Neuronal stem cell (in vitro differentiated cells): Measurements from ENCODE around the gene WDR88.

ENCODE experiments used
- DNase-seq: peaks from one replicate; pipeline ENCODE4 v3.0.0-alpha.2; 2013; ENCODE audit warnings: low spot score
- H2AFZ ChIP-seq: one replicate; pipeline ENCODE4 v1.6.1; 2013; ENCODE audit warnings: mild to moderate bottlenecking, low read length, inconsistent platforms
- H2AK5ac ChIP-seq: 2 replicates; pipeline ENCODE4 v1.6.1; 2013; ENCODE audit warnings: low read depth, mild to moderate bottlenecking, inconsistent platforms, low read length, moderate library complexity, mixed read lengths
- H2BK120ac ChIP-seq: 2 replicates; pipeline ENCODE4 v1.6.1; 2013; ENCODE audit warnings: low read depth, mild to moderate bottlenecking, inconsistent platforms, low read length, moderate library complexity, mixed read lengths
- H2BK12ac ChIP-seq: one replicate; pipeline ENCODE4 v1.6.1; 2013; ENCODE audit warnings: low read length, inconsistent platforms
- H2BK15ac ChIP-seq: 2 replicates; pipeline ENCODE4 v1.6.1; 2013; ENCODE audit warnings: mild to moderate bottlenecking, low read length, inconsistent platforms, mixed read lengths
- H2BK5ac ChIP-seq: one replicate; pipeline ENCODE4 v1.6.1; 2013; ENCODE audit warnings: inconsistent platforms, mild to moderate bottlenecking, low read length, moderate library complexity
- H3K14ac ChIP-seq: one replicate; pipeline ENCODE4 v1.6.1; 2013; ENCODE audit warnings: low read length, inconsistent platforms
- H3K18ac ChIP-seq: 2 replicates; pipeline ENCODE4 v1.6.1; 2013; ENCODE audit warnings: low read length, inconsistent platforms
- H3K23ac ChIP-seq: 2 replicates; pipeline ENCODE4 v1.6.1; 2013; ENCODE audit warnings: low read depth, mild to moderate bottlenecking, mixed read lengths, low read length, inconsistent platforms; ENCODE audit not compliant: poor library complexity
- H3K27ac ChIP-seq: replicated peaks from 3 replicates; pipeline ENCODE4 v1.5.1; 2013; ENCODE audit warnings: low read length, inconsistent platforms
- H3K27me3 ChIP-seq, 3 experiments: 2 replicates each; pipeline ENCODE4 v1.6.1; 2013; ENCODE audit warnings: low read length in 3 of 3, mild to moderate bottlenecking in 2 of 3, inconsistent platforms in 1 of 3, low read depth in 1 of 3, mixed read lengths in 1 of 3, moderate library complexity in 1 of 3; ENCODE audit not compliant: control insufficient read depth in 3 of 3, insufficient read depth in 3 of 3
- H3K36me3 ChIP-seq, 2 donors: replicated peaks in 1 of 2; 2 replicates each; pipeline ENCODE4 v1.6.1; 2013; ENCODE audit warnings: low read length in 2 of 2; ENCODE audit not compliant: control insufficient read depth in 2 of 2, insufficient read depth in 2 of 2
- H3K4ac ChIP-seq: 2 replicates; pipeline ENCODE4 v1.6.1; 2013; ENCODE audit warnings: inconsistent platforms, mild to moderate bottlenecking, low read length, moderate library complexity
- H3K4me1 ChIP-seq, 2 donors: 1 replicate in 1 of 2; 2 replicates in 1 of 2; pipeline ENCODE4 v1.6.1; 2013; ENCODE audit warnings: low read length in 2 of 2, low read depth in 1 of 2; ENCODE audit not compliant: control insufficient read depth in 2 of 2, insufficient read depth in 1 of 2
- H3K4me2 ChIP-seq: one replicate; pipeline ENCODE4 v1.6.1; 2013; ENCODE audit warnings: mild to moderate bottlenecking, low read length, inconsistent platforms; ENCODE audit not compliant: insufficient read depth, poor library complexity, severe bottlenecking
- H3K4me3 ChIP-seq, 2 donors: 2 replicates each; pipeline ENCODE4 v1.5.1; 2013; ENCODE audit warnings: low read length in 2 of 2, mild to moderate bottlenecking in 2 of 2, inconsistent platforms in 1 of 2, moderate library complexity in 1 of 2
- H3K79me1 ChIP-seq: one replicate; pipeline ENCODE4 v1.6.1; 2013; ENCODE audit warnings: low read depth, mild to moderate bottlenecking, inconsistent platforms, low read length, moderate library complexity
- H3K9ac ChIP-seq: one replicate; pipeline ENCODE4 v1.6.1; 2013; ENCODE audit warnings: mild to moderate bottlenecking, low read depth, low read length, inconsistent platforms; ENCODE audit not compliant: poor library complexity
- H3K9me3 ChIP-seq, 2 donors: replicated peaks in 1 of 2; 2 replicates each; pipeline versions ENCODE3 to v1.6.1; 2013; ENCODE audit warnings: low read length in 2 of 2, mild to moderate bottlenecking in 2 of 2, inconsistent platforms in 1 of 2, low read depth in 1 of 2, mixed read lengths in 1 of 2, moderate library complexity in 1 of 2; ENCODE audit not compliant: control insufficient read depth in 2 of 2, insufficient read depth in 1 of 2
- H4K8ac ChIP-seq: one replicate; pipeline ENCODE4 v1.6.1; 2013; ENCODE audit warnings: low read depth, mild to moderate bottlenecking, inconsistent platforms, low read length, moderate library complexity
- H4K91ac ChIP-seq: one replicate; pipeline ENCODE4 v1.6.1; 2013; ENCODE audit warnings: low read length, low read depth, mild to moderate bottlenecking, inconsistent platforms; ENCODE audit not compliant: poor library complexity
- WGBS, 2 donors: extraction: QIAGEN DNeasy Blood & Tissue Kit; methylation state at CpG; one replicate each; pipeline ENCODE4 v1.1.7; 2013; ENCODE audit warnings: missing lambda C conversion rate in 2 of 2, mixed read lengths in 1 of 2; ENCODE audit not compliant: insufficient read length in 2 of 2, insufficient replicate concordance in 1 of 2; ENCODE audit errors: extremely low coverage in 2 of 2; 5-methylcytosine and 5-hydroxymethylcytosine counted together

The WDR88 gene

DNA sequence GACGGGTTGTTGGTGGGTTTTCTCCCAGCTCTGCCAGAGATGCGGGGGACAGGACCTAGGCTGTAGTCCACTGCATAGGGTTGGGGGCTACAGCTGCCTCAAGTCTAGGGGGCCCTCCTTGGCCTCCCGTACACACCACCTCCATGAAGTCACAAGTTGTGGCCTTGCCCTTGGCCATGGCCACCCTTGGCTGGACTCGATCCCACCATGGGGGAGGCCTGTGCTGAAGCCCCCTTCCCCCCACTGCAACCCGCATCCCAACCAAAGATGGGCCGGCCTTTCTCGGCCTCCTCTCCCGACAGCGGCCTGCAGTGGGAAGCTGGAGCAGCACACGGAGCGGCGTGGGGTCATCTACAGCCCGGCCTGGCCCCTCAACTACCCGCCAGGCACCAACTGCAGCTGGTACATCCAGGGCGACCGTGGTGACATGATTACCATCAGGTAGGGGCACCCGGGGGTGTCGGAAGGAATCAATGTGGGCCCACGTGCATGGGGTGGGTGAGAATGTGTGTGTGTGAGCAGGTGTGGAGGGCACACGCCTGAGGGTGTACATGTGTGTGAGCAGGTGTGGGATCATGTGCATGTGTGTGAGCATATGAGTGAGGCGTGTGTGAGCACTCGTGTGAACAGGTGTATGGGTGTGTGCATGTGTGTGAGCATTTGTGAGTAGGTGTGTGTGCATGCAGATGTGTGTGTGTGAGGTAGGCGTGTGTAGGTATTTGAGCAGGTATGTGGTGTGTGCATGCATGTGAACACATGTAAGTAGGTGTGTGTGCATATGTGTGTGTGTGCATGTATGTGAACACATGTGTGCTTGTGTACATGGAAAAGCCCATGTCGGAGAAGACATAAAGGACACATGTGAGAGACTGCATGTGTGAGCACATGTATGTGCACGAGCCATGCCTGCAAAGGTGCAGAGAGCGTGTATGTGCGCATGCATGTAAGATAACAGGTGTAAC lies 70.9 kb downstream of the WDR88 start:
- H3K27me3 ChIP-seq: no peaks in the 10 kb centered on the region
- DNase-seq: no peak
- no peaks in the 10 kb centered on the region for H3K4me1 ChIP-seq
- H3K27ac ChIP-seq: no peak overlapping the region
- H3K79me1 ChIP-seq: peaks cover 14% of the 10 kb centered on the region
- no peak overlapping the region for H2BK15ac ChIP-seq
- 100% methylated on average over 1 of the region's 27 CpGs; no CpG with 5 or more reads in 1 of the 2 donors for WGBS, 2 donors
- H2AK5ac ChIP-seq: no peak overlapping the region
- H2BK120ac ChIP-seq: no peak overlapping the region
- no peak overlapping the region for H2AFZ ChIP-seq
- H3K14ac ChIP-seq: peak overlapping the region; percentile 56
- no peak overlapping the region for H3K4me2 ChIP-seq
- no peak overlapping the region for H3K4ac ChIP-seq
- peaks cover 0 to 4% of the 10 kb centered on the region in 2 donors for H3K9me3 ChIP-seq
- peak overlapping the region; percentile 64 for H3K9ac ChIP-seq
- H3K18ac ChIP-seq: no peak overlapping the region
- H2BK12ac ChIP-seq: no peak overlapping the region
- peak overlapping the region; percentile 85 for H3K23ac ChIP-seq
- H2BK5ac ChIP-seq: no peak overlapping the region
- H3K4me3 ChIP-seq: peak overlapping the region in 1 of 2 donors; percentile 71
- H4K8ac ChIP-seq: no peak overlapping the region
- H4K91ac ChIP-seq: no peak overlapping the region
- H3K36me3 ChIP-seq: peaks cover 41 to 85% of the 10 kb centered on the region in 2 donors

DNA sequence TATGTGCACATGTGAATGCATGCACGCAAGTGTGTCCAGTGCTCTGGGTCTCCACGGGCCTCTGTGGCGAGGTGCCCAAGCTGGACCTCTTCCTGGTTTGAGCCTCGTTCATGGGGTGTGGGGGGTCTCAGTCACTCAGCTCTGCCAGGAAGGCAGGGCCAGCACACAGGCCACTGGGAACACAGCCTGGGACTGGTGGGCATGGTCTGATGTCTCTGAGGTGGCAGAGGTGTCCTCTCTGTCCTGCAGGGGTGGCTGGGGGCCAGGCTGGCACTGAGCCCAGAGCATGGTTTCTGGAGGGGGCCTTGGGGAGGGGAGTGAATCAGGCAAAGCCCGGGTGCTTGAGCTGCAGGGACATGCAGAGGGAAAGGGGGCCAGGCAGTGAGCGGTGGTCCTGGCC lies 71.6 kb downstream of the WDR88 start:
- Histone ChIP-seq H3K4me1 (no peaks in the 10 kb centered on the region), H2AK5ac (no peak overlapping the region), H3K4me3 (peak overlapping the region in 1 of 2 donors; percentile 23), H3K27ac (no peak overlapping the region), H3K79me1 (peaks cover 14% of the 10 kb centered on the region), H2AFZ (no peak overlapping the region), H3K18ac (no peak overlapping the region), H3K36me3 (peaks cover 38 to 84% of the 10 kb centered on the region in 2 donors), H2BK5ac (no peak overlapping the region), H2BK15ac (no peak overlapping the region), H2BK120ac (no peak overlapping the region), H3K14ac (peak overlapping the region; percentile 47), H3K9me3 (peaks cover 0 to 4% of the 10 kb centered on the region in 2 donors), H4K8ac (no peak overlapping the region), H2BK12ac (no peak overlapping the region), H3K4me2 (no peak overlapping the region), H3K9ac (peak overlapping the region; percentile 64), H3K27me3 (no peaks in the 10 kb centered on the region), H3K23ac (no peak overlapping the region), H4K91ac (no peak overlapping the region), H3K4ac (no peak overlapping the region)
- no CpG with 5 or more reads among the region's 6 CpGs for WGBS, 2 donors
- DNase-seq: no peak

DNA sequence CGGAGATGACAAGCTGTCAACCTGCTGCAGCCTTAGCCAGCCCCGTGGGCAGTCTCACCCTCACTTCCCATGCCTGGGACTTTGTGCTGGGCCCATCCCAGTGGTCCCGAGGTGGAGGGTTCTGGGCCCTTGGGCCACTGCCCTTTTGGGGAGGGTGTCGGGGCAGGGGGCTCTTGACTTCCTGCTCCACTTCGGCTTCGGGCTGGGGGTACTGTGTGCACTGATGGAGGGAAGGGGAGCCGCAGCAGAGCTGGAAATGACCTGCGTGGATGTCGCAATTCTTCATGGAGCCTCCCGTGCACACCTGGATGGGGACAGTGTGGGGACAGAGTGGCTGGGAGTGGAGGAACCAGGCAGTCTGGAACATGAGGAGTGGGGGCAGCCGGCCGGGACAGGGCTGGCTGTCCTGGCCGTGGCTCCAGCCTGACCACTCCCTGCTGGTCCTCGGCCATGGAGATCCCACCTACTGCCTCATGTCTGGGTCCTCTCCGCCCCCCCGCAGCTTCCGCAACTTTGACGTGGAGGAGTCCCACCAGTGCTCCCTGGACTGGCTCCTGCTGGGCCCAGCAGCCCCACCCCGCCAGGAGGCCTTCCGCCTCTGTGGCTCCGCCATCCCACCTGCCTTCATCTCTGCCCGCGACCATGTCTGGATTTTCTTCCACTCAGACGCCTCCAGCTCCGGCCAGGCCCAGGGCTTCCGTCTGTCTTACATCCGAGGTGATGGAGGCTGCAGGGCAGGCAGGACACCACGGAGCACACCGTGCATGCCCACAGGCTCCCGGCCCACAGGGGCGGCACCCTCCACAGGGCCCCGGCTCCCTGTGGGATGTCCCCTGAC lies 72.4 kb downstream of the WDR88 start:
- H4K8ac ChIP-seq: no peak overlapping the region
- H3K4me1 ChIP-seq: no peaks in the 10 kb centered on the region
- no peak overlapping the region for H2BK15ac ChIP-seq
- no peaks in the 10 kb centered on the region for H3K27me3 ChIP-seq
- H3K4me2 ChIP-seq: no peak overlapping the region
- H2BK5ac ChIP-seq: no peak overlapping the region
- no peak overlapping the region for H2BK120ac ChIP-seq
- no peak overlapping the region for H2AK5ac ChIP-seq
- no peak overlapping the region for H3K4me3 ChIP-seq
- no peak overlapping the region for H2AFZ ChIP-seq
- no peak overlapping the region for H2BK12ac ChIP-seq
- peaks cover 14% of the 10 kb centered on the region for H3K79me1 ChIP-seq
- H3K4ac ChIP-seq: no peak overlapping the region
- no peak overlapping the region for H3K27ac ChIP-seq
- no peak overlapping the region for H3K18ac ChIP-seq
- peaks cover 35 to 77% of the 10 kb centered on the region in 2 donors for H3K36me3 ChIP-seq
- H4K91ac ChIP-seq: no peak overlapping the region
- no CpG with 5 or more reads among the region's 32 CpGs for WGBS, 2 donors
- H3K9ac ChIP-seq: no peak overlapping the region
- peaks cover 0 to 4% of the 10 kb centered on the region in 2 donors for H3K9me3 ChIP-seq
- no peak overlapping the region for H3K14ac ChIP-seq
- DNase-seq: no peak
- H3K23ac ChIP-seq: peak overlapping the region; percentile 65

DNA sequence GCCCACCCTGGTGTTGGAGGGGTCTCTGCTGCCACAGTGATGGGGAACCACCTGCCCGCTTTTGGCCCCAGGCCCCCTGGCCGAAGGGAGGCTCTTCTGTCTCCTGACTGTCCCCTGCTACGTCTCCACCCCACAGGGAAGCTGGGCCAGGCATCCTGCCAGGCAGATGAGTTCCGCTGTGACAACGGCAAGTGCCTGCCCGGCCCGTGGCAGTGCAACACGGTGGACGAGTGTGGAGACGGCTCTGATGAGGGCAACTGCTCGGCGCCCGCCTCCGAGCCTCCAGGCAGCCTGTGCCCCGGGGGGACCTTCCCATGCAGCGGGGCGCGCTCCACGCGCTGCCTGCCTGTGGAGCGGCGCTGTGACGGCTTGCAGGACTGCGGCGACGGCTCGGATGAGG lies 73.2 kb downstream of the WDR88 start:
- WGBS, 2 donors: no CpG with 5 or more reads among the region's 27 CpGs
- no peak overlapping the region for H3K4me2 ChIP-seq
- no peak overlapping the region for H3K27ac ChIP-seq
- no peak overlapping the region for H2BK12ac ChIP-seq
- H4K91ac ChIP-seq: no peak overlapping the region
- peak overlapping the region; percentile 73 for H3K23ac ChIP-seq
- H3K18ac ChIP-seq: no peak overlapping the region
- H3K36me3 ChIP-seq: peaks cover 31 to 72% of the 10 kb centered on the region in 2 donors
- no peaks in the 10 kb centered on the region for H3K27me3 ChIP-seq
- H3K9me3 ChIP-seq: peaks cover 0 to 4% of the 10 kb centered on the region in 2 donors
- DNase-seq: no peak
- no peak overlapping the region for H2AK5ac ChIP-seq
- H3K4me1 ChIP-seq: no peaks in the 10 kb centered on the region
- H3K4ac ChIP-seq: no peak overlapping the region
- H2BK5ac ChIP-seq: no peak overlapping the region
- peaks cover 14% of the 10 kb centered on the region for H3K79me1 ChIP-seq
- H2BK15ac ChIP-seq: no peak overlapping the region
- H2BK120ac ChIP-seq: no peak overlapping the region
- H3K9ac ChIP-seq: no peak overlapping the region
- H3K4me3 ChIP-seq: no peak overlapping the region
- H2AFZ ChIP-seq: no peak overlapping the region
- H3K14ac ChIP-seq: no peak overlapping the region
- peak overlapping the region; percentile 17 for H4K8ac ChIP-seq
